H9 (cell line): Measurements from ENCODE around the gene TRPM5. TPM values are rescaled to one million over a fixed set of nuclear protein-coding genes. Genes with fewer than 3 reads are reported as not detected.

ENCODE experiments used
- DNase-seq: peaks from one replicate; pipeline ENCODE4 v3.0.0-alpha.2; 2017
- H2AFZ ChIP-seq: one replicate; pipeline ENCODE4 v1.6.1; 2013; ENCODE audit warnings: mild to moderate bottlenecking, low read length, control low read depth, moderate library complexity
- H2AK5ac ChIP-seq: 2 replicates; pipeline ENCODE4 v1.6.1; 2013; ENCODE audit warnings: low read length, control low read depth, mixed read lengths; ENCODE audit not compliant: insufficient read length
- H2BK120ac ChIP-seq: one replicate; pipeline ENCODE4 v1.6.1; 2013; ENCODE audit warnings: low read depth, mild to moderate bottlenecking, low read length, control low read depth, inconsistent platforms; ENCODE audit not compliant: poor library complexity, severe bottlenecking
- H2BK12ac ChIP-seq: 2 replicates; pipeline ENCODE4 v1.6.1; 2013; ENCODE audit warnings: low read length, control low read depth, mixed read lengths, low read depth; ENCODE audit not compliant: insufficient read length
- H2BK15ac ChIP-seq: 2 replicates; pipeline ENCODE4 v1.6.1; 2013; ENCODE audit warnings: low read depth, low read length, control low read depth
- H2BK20ac ChIP-seq: one replicate; pipeline ENCODE4 v1.6.1; 2013; ENCODE audit warnings: low read depth, mild to moderate bottlenecking, low read length, control low read depth, inconsistent platforms; ENCODE audit not compliant: poor library complexity, severe bottlenecking
- H2BK5ac ChIP-seq: 2 replicates; pipeline ENCODE4 v1.6.1; 2013; ENCODE audit warnings: low read length, control low read depth, mixed read lengths; ENCODE audit not compliant: insufficient read length
- H3K14ac ChIP-seq: 2 replicates; pipeline ENCODE4 v1.6.1; 2013; ENCODE audit warnings: low read length, control low read depth; ENCODE audit not compliant: insufficient read depth
- H3K18ac ChIP-seq: 2 replicates; pipeline ENCODE4 v1.6.1; 2013; ENCODE audit warnings: low read depth, mild to moderate bottlenecking, mixed read lengths, low read length, control low read depth; ENCODE audit not compliant: insufficient read length
- H3K23ac ChIP-seq: 2 replicates; pipeline ENCODE4 v1.6.1; 2013; ENCODE audit warnings: low read length, control low read depth, mixed read lengths, low read depth; ENCODE audit not compliant: insufficient read length
- H3K23me2 ChIP-seq: 2 replicates; pipeline ENCODE4 v1.6.1; 2013; ENCODE audit warnings: low read depth, mild to moderate bottlenecking, mixed read lengths, low read length, control low read depth; ENCODE audit not compliant: insufficient read length, poor library complexity, severe bottlenecking
- H3K27ac ChIP-seq: 2 replicates; pipeline ENCODE4 v1.5.1; 2013; ENCODE audit warnings: low read length, control low read depth, mixed read lengths, low read depth; ENCODE audit not compliant: insufficient read length
- H3K27me3 ChIP-seq: 2 replicates; pipeline ENCODE4 v1.6.1; 2013; ENCODE audit warnings: low read length, control low read depth, inconsistent platforms; ENCODE audit not compliant: insufficient read depth
- H3K4ac ChIP-seq: 2 replicates; pipeline ENCODE4 v1.6.1; 2013; ENCODE audit warnings: low read depth, mild to moderate bottlenecking, control low read depth, inconsistent platforms, low read length, moderate library complexity
- H3K4me1 ChIP-seq: 2 replicates; pipeline ENCODE4 v1.6.1; 2013; ENCODE audit warnings: low read length, control low read depth, inconsistent platforms; ENCODE audit not compliant: insufficient read depth
- H3K4me2 ChIP-seq: 2 replicates; pipeline ENCODE4 v1.6.1; 2013; ENCODE audit warnings: low read length, control low read depth, mixed read lengths; ENCODE audit not compliant: insufficient read length, insufficient read depth
- H3K56ac ChIP-seq: 2 replicates; pipeline ENCODE4 v1.6.1; 2013; ENCODE audit warnings: low read depth, mild to moderate bottlenecking, mixed read lengths, low read length, control low read depth; ENCODE audit not compliant: insufficient read length
- H3K79me1 ChIP-seq: 2 replicates; pipeline ENCODE4 v1.6.1; 2013; ENCODE audit warnings: low read depth, mild to moderate bottlenecking, moderate library complexity, low read length, control low read depth, inconsistent platforms; ENCODE audit not compliant: insufficient read depth, poor library complexity, severe bottlenecking
- H3K79me2 ChIP-seq: 2 replicates; pipeline ENCODE4 v1.6.1; 2013; ENCODE audit warnings: low read length, control low read depth, inconsistent platforms; ENCODE audit not compliant: insufficient read depth
- H3K9ac ChIP-seq: 2 replicates; pipeline ENCODE4 v1.6.1; 2013; ENCODE audit warnings: low read length, control low read depth, mixed read lengths; ENCODE audit not compliant: insufficient read length; ENCODE audit errors: extremely low read depth
- H3K9me3 ChIP-seq: one replicate; pipeline ENCODE4 v1.6.1; 2013; ENCODE audit warnings: low read depth, low read length, inconsistent platforms; ENCODE audit not compliant: control insufficient read depth
- H3T11ph ChIP-seq: one replicate; pipeline ENCODE4 v1.6.1; 2013; ENCODE audit warnings: mild to moderate bottlenecking, low read length, control low read depth, inconsistent platforms
- H4K20me1 ChIP-seq: one replicate; pipeline ENCODE4 v1.6.1; 2013; ENCODE audit not compliant: control insufficient read depth, insufficient read length, insufficient read depth
- H4K5ac ChIP-seq: 2 replicates; pipeline ENCODE4 v1.6.1; 2013; ENCODE audit warnings: low read depth, mild to moderate bottlenecking, mixed read lengths, low read length, control low read depth; ENCODE audit not compliant: insufficient read length
- H4K8ac ChIP-seq: replicated peaks from 2 replicates; pipeline ENCODE4 v1.6.1; 2013; ENCODE audit warnings: low read length, control low read depth, mixed read lengths, low read depth; ENCODE audit not compliant: insufficient read length
- H4K91ac ChIP-seq: 2 replicates; pipeline ENCODE4 v1.6.1; 2013; ENCODE audit warnings: low read depth, mild to moderate bottlenecking, moderate library complexity, mixed read lengths, low read length, control low read depth; ENCODE audit not compliant: insufficient read length
- H3K27ac Mint-ChIP-seq, 3 experiments: 2 replicates in 2 of 3; 3 replicates in 1 of 3; pipeline ENCODE4 v1.8.0; 2020 to 2021; ENCODE audit warnings: mixed read lengths in 3 of 3, mild to moderate bottlenecking in 1 of 3, moderate library complexity in 1 of 3
- H3K27me3 Mint-ChIP-seq: 2 replicates; pipeline ENCODE4 v1.8.0; 2021; ENCODE audit warnings: low read depth, mild to moderate bottlenecking, moderate library complexity, mixed read lengths
- H3K36me3 Mint-ChIP-seq, 3 experiments: 2 replicates in 2 of 3; 3 replicates in 1 of 3; pipeline ENCODE4 v1.8.0; 2020 to 2021; ENCODE audit warnings: low read depth in 3 of 3, mixed read lengths in 3 of 3; ENCODE audit not compliant: insufficient read depth in 1 of 3
- H3K4me1 Mint-ChIP-seq, 2 experiments: 2 replicates each; pipeline ENCODE4 v1.8.0; 2020; ENCODE audit warnings: mixed read lengths in 2 of 2
- H3K4me3 Mint-ChIP-seq, 2 experiments: 2 replicates in 1 of 2; 3 replicates in 1 of 2; pipeline ENCODE4 v1.8.0; 2020 to 2021; ENCODE audit warnings: mild to moderate bottlenecking in 2 of 2, mixed read lengths in 2 of 2, moderate library complexity in 1 of 2
- H3K9me3 Mint-ChIP-seq, 2 experiments: 2 replicates in 1 of 2; 3 replicates in 1 of 2; pipeline ENCODE4 v1.8.0; 2020; ENCODE audit warnings: mild to moderate bottlenecking in 2 of 2, mixed read lengths in 2 of 2, moderate library complexity in 1 of 2
- WGBS: extraction: QIAGEN DNeasy Blood & Tissue Kit; methylation state at CpG from one replicate; pipeline ENCODE4 v1.1.7; 2013; ENCODE audit warnings: missing lambda C conversion rate, low lambda C conversion rate, mixed read lengths; ENCODE audit not compliant: insufficient read length; ENCODE audit errors: extremely low coverage; 5-methylcytosine and 5-hydroxymethylcytosine counted together
- total RNA-seq: library from RNA; stranded (reverse); gene quantifications from 2 replicates; pipeline ENCODE4 v1.2.1, GENCODE V29; 2021
- TF ChIP-seq, protein P1 (sequence below): fragments of 200-600 bp; sonication (generic); conservative IDR thresholded peaks from 3 replicates; pipeline ENCODE4 v1.8.0; 2021; ENCODE audit warnings: antibody characterized with exemption, mild to moderate bottlenecking

Gene TRPM5
- total RNA-seq, 1 experiment from 2014 or later = 0.09 TPM

GRCh38 chr11:2459796-2460531, 15.7 kb upstream of the TRPM5 start:
- no peak overlapping the region for H3K4me2 ChIP-seq
- H2AFZ ChIP-seq = no peak overlapping the region
- H3K9ac ChIP-seq = no peak overlapping the region
- no peak overlapping the region for H3K27ac Mint-ChIP-seq
- H4K5ac ChIP-seq = no peak overlapping the region
- no peaks in the 10 kb centered on the region for H4K20me1 ChIP-seq
- H3K79me2 ChIP-seq = no peaks in the 10 kb centered on the region
- H3K23ac ChIP-seq = no peak overlapping the region
- H3K27ac ChIP-seq = no peak overlapping the region
- H4K91ac ChIP-seq = no peak overlapping the region
- no peak overlapping the region for H3K18ac ChIP-seq
- no peak overlapping the region for H3K4ac ChIP-seq
- H3K9me3 Mint-ChIP-seq = peaks cover 0 to 7% of the 10 kb centered on the region in 2 experiments; a peak in 2 of 5 replicates
- H3K27me3 Mint-ChIP-seq = peaks cover 67% of the 10 kb centered on the region
- H3K27me3 ChIP-seq = no peaks in the 10 kb centered on the region; the same call in 1 of the 2 replicates
- no peak for DNase-seq
- no peak overlapping the region for H2BK5ac ChIP-seq
- no peak overlapping the region for H2BK120ac ChIP-seq
- H2BK20ac ChIP-seq = no peak overlapping the region
- H3K4me3 Mint-ChIP-seq = no peak overlapping the region
- H3K79me1 ChIP-seq = no peaks in the 10 kb centered on the region
- no peak overlapping the region for H2AK5ac ChIP-seq
- no peak overlapping the region for H3T11ph ChIP-seq
- H2BK12ac ChIP-seq = no peak overlapping the region
- no peaks in the 10 kb centered on the region for H3K4me1 Mint-ChIP-seq
- H4K8ac ChIP-seq = no peak overlapping the region
- no peak overlapping the region; the same call in 1 of the 2 replicates for H3K14ac ChIP-seq
- no peak overlapping the region for H2BK15ac ChIP-seq
- no peak overlapping the region for H3K56ac ChIP-seq
- no peaks in the 10 kb centered on the region for H3K36me3 Mint-ChIP-seq
- no peaks in the 10 kb centered on the region for H3K4me1 ChIP-seq
- WGBS = no CpG with 5 or more reads among the region's 13 CpGs
- TF ChIP-seq, protein P1, sequence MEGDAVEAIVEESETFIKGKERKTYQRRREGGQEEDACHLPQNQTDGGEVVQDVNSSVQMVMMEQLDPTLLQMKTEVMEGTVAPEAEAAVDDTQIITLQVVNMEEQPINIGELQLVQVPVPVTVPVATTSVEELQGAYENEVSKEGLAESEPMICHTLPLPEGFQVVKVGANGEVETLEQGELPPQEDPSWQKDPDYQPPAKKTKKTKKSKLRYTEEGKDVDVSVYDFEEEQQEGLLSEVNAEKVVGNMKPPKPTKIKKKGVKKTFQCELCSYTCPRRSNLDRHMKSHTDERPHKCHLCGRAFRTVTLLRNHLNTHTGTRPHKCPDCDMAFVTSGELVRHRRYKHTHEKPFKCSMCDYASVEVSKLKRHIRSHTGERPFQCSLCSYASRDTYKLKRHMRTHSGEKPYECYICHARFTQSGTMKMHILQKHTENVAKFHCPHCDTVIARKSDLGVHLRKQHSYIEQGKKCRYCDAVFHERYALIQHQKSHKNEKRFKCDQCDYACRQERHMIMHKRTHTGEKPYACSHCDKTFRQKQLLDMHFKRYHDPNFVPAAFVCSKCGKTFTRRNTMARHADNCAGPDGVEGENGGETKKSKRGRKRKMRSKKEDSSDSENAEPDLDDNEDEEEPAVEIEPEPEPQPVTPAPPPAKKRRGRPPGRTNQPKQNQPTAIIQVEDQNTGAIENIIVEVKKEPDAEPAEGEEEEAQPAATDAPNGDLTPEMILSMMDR = no peak
- no peaks in the 10 kb centered on the region for H3K9me3 ChIP-seq
- no peaks in the 10 kb centered on the region for H3K23me2 ChIP-seq
